GM19452 (cell line): ENCODE data around the gene TUBB3.
"Not testable (repeated sequence)": the region's sequence is repeated elsewhere in the genome, so short reads cannot be mapped to it uniquely, and the experiment has no call there.

Experiments
- ATAC-seq: cut with Tn5 transposase; IDR thresholded peaks from one replicate; pipeline ENCODE4 v1.9.1; 2021; ENCODE audit not compliant: unreplicated experiment

TUBB3 gene

GRCh38 chr16:89922884-89923639 is at the start of gene TUBB3:
TSS of gene TUBB3 (plus strand) at chr16:89923342. CDS start at chr16:89923402, 60 bp downstream.
- no peak for ATAC-seq

GRCh38 chr16:89873972-89874689 is 49.0 kb upstream of the TUBB3 start:
- ATAC-seq = peak; percentile 47

GRCh38 chr16:89879123-89879522 is 44.0 kb upstream of the TUBB3 start:
- not testable (repeated sequence) for ATAC-seq

- ATAC-seq = no peak
Observed at GRCh38 chr16:89880477-89881367, 42.4 kb upstream of the TUBB3 start.

GRCh38 chr16:89881368-89881730 is 41.8 kb upstream of the TUBB3 start:
- ATAC-seq = no peak

GRCh38 chr16:89883346-89884040 is 39.6 kb upstream of the TUBB3 start:
- ATAC-seq = no peak

- ATAC-seq = no peak
Observed at GRCh38 chr16:89884041-89884421, 39.1 kb upstream of the TUBB3 start.

GRCh38 chr16:89887243-89887642 is 35.9 kb upstream of the TUBB3 start:
- ATAC-seq = no peak

GRCh38 chr16:89890200-89890599 is 32.9 kb upstream of the TUBB3 start:
- no peak for ATAC-seq

- ATAC-seq = no peak
Observed at GRCh38 chr16:89890886-89891657, 32.1 kb upstream of the TUBB3 start.

GRCh38 chr16:89892055-89892630 is 31.0 kb upstream of the TUBB3 start:
- no peak for ATAC-seq

- no peak for ATAC-seq
Observed at GRCh38 chr16:89892635-89893034, 30.5 kb upstream of the TUBB3 start.

GRCh38 chr16:89893642-89894548 is 29.2 kb upstream of the TUBB3 start:
- ATAC-seq = no peak

- ATAC-seq = no peak
Observed at GRCh38 chr16:89895482-89896250, 27.5 kb upstream of the TUBB3 start.

GRCh38 chr16:89897204-89897603 is 25.9 kb upstream of the TUBB3 start:
- no peak for ATAC-seq

- ATAC-seq = no peak
Observed at GRCh38 chr16:89898201-89898967, 24.8 kb upstream of the TUBB3 start.

- ATAC-seq = no peak
Observed at GRCh38 chr16:89899879-89900481, 23.2 kb upstream of the TUBB3 start.
